Neutrophil (primary cell): ENCODE results near the gene LRRC52.

ENCODE experiments used
- H3K27ac ChIP-seq: fragments of 200-600 bp; sonication (generic); 2 replicates; pipeline ENCODE4 v1.5.1; 2016; ENCODE audit warnings: mild to moderate bottlenecking, moderate library complexity
- H3K27me3 ChIP-seq: fragments of 200-600 bp; sonication (generic); 2 replicates; pipeline ENCODE4 v1.6.0; 2016; ENCODE audit warnings: mild to moderate bottlenecking
- H3K36me3 ChIP-seq: fragments of 200-600 bp; sonication (generic); 2 replicates; pipeline ENCODE4 v1.5.1; 2017
- H3K4me1 ChIP-seq, 2 experiments: fragments of 200-600 bp in 1 of 2; sonication (generic) in 1 of 2; 1 replicate in 1 of 2; 2 replicates in 1 of 2; pipeline versions ENCODE4 v1.5.1 to v1.6.1; 2013 to 2016; ENCODE audit warnings: low read depth in 1 of 2, low read length in 1 of 2, mild to moderate bottlenecking in 1 of 2, moderate library complexity in 1 of 2; ENCODE audit not compliant: control insufficient read depth in 1 of 2, insufficient read depth in 1 of 2
- H3K4me3 ChIP-seq, 2 experiments: fragments of 200-600 bp in 1 of 2; sonication (generic) in 1 of 2; 1 replicate in 1 of 2; 2 replicates in 1 of 2; pipeline ENCODE4 v1.5.1; 2013 to 2016; ENCODE audit warnings: low read depth in 1 of 2, low read length in 1 of 2, mild to moderate bottlenecking in 1 of 2, moderate library complexity in 1 of 2
- H3K9me3 ChIP-seq: fragments of 200-600 bp; sonication (generic); 2 replicates; pipeline ENCODE4 v1.5.1; 2016
- TF ChIP-seq, protein P1 (sequence below): fragments of 200-600 bp; sonication (generic); IDR thresholded peaks from 2 replicates; pipeline ENCODE4 v1.5.1; 2016; ENCODE audit warnings: antibody characterized with exemption

LRRC52 gene

GRCh38 chr1:165575468-165576099 lies 31.8 kb downstream of the LRRC52 start:
- Histone ChIP-seq H3K9me3 (no peaks in the 10 kb centered on the region), H3K4me3 (no peak overlapping the region), H3K4me1 (no peaks in the 10 kb centered on the region), H3K36me3 (no peaks in the 10 kb centered on the region), H3K27me3 (peaks cover 80% of the 10 kb centered on the region), H3K27ac (no peak overlapping the region)
- TF ChIP-seq, protein P1, sequence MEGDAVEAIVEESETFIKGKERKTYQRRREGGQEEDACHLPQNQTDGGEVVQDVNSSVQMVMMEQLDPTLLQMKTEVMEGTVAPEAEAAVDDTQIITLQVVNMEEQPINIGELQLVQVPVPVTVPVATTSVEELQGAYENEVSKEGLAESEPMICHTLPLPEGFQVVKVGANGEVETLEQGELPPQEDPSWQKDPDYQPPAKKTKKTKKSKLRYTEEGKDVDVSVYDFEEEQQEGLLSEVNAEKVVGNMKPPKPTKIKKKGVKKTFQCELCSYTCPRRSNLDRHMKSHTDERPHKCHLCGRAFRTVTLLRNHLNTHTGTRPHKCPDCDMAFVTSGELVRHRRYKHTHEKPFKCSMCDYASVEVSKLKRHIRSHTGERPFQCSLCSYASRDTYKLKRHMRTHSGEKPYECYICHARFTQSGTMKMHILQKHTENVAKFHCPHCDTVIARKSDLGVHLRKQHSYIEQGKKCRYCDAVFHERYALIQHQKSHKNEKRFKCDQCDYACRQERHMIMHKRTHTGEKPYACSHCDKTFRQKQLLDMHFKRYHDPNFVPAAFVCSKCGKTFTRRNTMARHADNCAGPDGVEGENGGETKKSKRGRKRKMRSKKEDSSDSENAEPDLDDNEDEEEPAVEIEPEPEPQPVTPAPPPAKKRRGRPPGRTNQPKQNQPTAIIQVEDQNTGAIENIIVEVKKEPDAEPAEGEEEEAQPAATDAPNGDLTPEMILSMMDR: no peak

- peaks cover 70% of the 10 kb centered on the region for H3K27me3 ChIP-seq
- no peak overlapping the region for H3K27ac ChIP-seq
- H3K9me3 ChIP-seq: no peaks in the 10 kb centered on the region
- no peaks in the 10 kb centered on the region for H3K36me3 ChIP-seq
- TF ChIP-seq, protein P1: no peak
- no peak overlapping the region for H3K4me3 ChIP-seq
- no peaks in the 10 kb centered on the region for H3K4me1 ChIP-seq
Observed at GRCh38 chr1:165576536-165576935, 32.7 kb downstream of the LRRC52 start.

DNA sequence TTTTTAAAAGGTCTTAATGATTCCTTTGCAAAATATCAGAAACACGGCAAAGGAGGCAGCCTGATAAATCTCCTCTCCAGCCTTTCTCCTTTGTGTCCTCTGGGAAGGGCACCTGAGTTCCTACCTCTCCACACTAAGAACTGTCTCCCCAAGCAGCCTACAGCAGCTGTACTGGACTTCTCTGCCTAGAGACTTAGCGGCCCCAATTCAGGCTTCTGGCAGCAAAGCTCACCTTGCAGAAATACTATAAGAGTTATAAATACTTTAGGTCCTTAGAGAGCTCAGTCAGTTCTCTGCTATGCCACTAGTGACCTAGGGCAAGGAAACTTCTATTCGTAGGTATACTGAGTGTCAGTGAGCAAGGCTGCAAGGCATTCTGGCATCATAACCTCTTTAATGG lies 33.9 kb downstream of the LRRC52 start:
- Histone ChIP-seq H3K4me1 (no peaks in the 10 kb centered on the region), H3K9me3 (no peaks in the 10 kb centered on the region), H3K4me3 (no peak overlapping the region), H3K27ac (no peak overlapping the region), H3K27me3 (peaks cover 61% of the 10 kb centered on the region), H3K36me3 (no peaks in the 10 kb centered on the region)
- TF ChIP-seq, protein P1: no peak

GRCh38 chr1:165580931-165581871 lies 37.4 kb downstream of the LRRC52 start:
- Histone ChIP-seq H3K4me1 (no peaks in the 10 kb centered on the region), H3K27ac (no peak overlapping the region), H3K27me3 (peaks cover 53% of the 10 kb centered on the region)

GRCh38 chr1:165581926-165582325 lies 38.1 kb downstream of the LRRC52 start:
- no peaks in the 10 kb centered on the region for H3K9me3 ChIP-seq
- H3K27ac ChIP-seq: no peak overlapping the region
- no peaks in the 10 kb centered on the region for H3K4me1 ChIP-seq
- TF ChIP-seq, protein P1: no peak
- H3K36me3 ChIP-seq: no peaks in the 10 kb centered on the region
- peaks cover 54% of the 10 kb centered on the region for H3K27me3 ChIP-seq
- H3K4me3 ChIP-seq: no peak overlapping the region

More at GRCh38 chr1:165580931-165581871, 37.4 kb downstream of the LRRC52 start:
- Histone ChIP-seq H3K36me3 (no peaks in the 10 kb centered on the region), H3K9me3 (no peaks in the 10 kb centered on the region), H3K4me3 (no peak overlapping the region)
- TF ChIP-seq, protein P1: no peak
